Tibial nerve (tissue), 4 donors: ENCODE results near the gene OPCML.

Experiments used
- EP300 ChIP-seq, 2 donors: sonication (generic); formaldehyde crosslinking; IDR thresholded peaks; one replicate each; pipeline ENCODE4 v1.6.1; 2017; ENCODE audit warnings: antibody characterized with exemption in 2 of 2, mild to moderate bottlenecking in 1 of 2
- POLR2A ChIP-seq, 2 donors: fragments of 450-650 bp; IDR thresholded peaks; one replicate each; pipeline ENCODE4 v1.6.1; 2017; ENCODE audit warnings: antibody characterized with exemption in 2 of 2, mild to moderate bottlenecking in 2 of 2, moderate library complexity in 2 of 2
- TF ChIP-seq, protein P1 (sequence below), 5 experiments: fragments of 200-600 bp in 3 of 5; fragments of 450-650 bp in 2 of 5; sonication (generic) in 3 of 5; IDR thresholded peaks; one replicate each; pipeline ENCODE4 v1.5.1; 2016 to 2019; ENCODE audit warnings: antibody characterized with exemption in 5 of 5, mild to moderate bottlenecking in 3 of 5, moderate library complexity in 2 of 5

GRCh38 chr11:132881622-132882021 lies 650.7 kb downstream of the OPCML start:
- TF ChIP-seq, protein P1, sequence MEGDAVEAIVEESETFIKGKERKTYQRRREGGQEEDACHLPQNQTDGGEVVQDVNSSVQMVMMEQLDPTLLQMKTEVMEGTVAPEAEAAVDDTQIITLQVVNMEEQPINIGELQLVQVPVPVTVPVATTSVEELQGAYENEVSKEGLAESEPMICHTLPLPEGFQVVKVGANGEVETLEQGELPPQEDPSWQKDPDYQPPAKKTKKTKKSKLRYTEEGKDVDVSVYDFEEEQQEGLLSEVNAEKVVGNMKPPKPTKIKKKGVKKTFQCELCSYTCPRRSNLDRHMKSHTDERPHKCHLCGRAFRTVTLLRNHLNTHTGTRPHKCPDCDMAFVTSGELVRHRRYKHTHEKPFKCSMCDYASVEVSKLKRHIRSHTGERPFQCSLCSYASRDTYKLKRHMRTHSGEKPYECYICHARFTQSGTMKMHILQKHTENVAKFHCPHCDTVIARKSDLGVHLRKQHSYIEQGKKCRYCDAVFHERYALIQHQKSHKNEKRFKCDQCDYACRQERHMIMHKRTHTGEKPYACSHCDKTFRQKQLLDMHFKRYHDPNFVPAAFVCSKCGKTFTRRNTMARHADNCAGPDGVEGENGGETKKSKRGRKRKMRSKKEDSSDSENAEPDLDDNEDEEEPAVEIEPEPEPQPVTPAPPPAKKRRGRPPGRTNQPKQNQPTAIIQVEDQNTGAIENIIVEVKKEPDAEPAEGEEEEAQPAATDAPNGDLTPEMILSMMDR (IDR thresholded peaks at IDR 0.05) = no peak
- no peak for TF ChIP-seq POLR2A (IDR thresholded peaks at IDR 0.05)
- no peak for TF ChIP-seq EP300 (IDR thresholded peaks at IDR 0.05)
